K562 (cell line): Measurements from ENCODE around the gene SIGLEC7. TPM values are rescaled to one million over a fixed set of nuclear protein-coding genes. Genes with fewer than 3 reads are reported as not detected.
A peak's percentile ranks its signal among the peaks of the same experiment; 100 is the strongest.

Source experiments
- AFF4 ChIP-seq: sonication (generic); formaldehyde crosslinking; IDR thresholded peaks from 2 replicates; pipeline ENCODE4 v1.8.0; 2023; ENCODE audit warnings: mild to moderate bottlenecking, missing genetic modification reagents
- GABPB1 ChIP-seq: sonication (generic); formaldehyde crosslinking; IDR thresholded peaks from 2 replicates; pipeline ENCODE4 v1.8.0; 2022; ENCODE audit warnings: mild to moderate bottlenecking, missing genetic modification reagents
- NCOA1 ChIP-seq: fragments of 450-650 bp; IDR thresholded peaks from 2 replicates; pipeline ENCODE4 v1.6.1; 2016; ENCODE audit warnings: low read depth
- PPARD ChIP-seq: fragments of 250-450 bp; sonication (Bioruptor Pico); IDR thresholded peaks from 2 replicates; pipeline ENCODE4 v1.8.0; 2022; ENCODE audit warnings: inconsistent platforms, mild to moderate bottlenecking, moderate library complexity
- RAD21 ChIP-seq, 2 experiments: fragments of 250-450 bp in 1 of 2; fragments of 450-650 bp in 1 of 2; sonication (Bioruptor Pico) in 1 of 2; formaldehyde crosslinking in 1 of 2; IDR thresholded peaks in 1 of 2; conservative IDR thresholded peaks in 1 of 2; 2 replicates each; pipeline versions ENCODE4 v1.4.0 to v1.8.0; 2020 to 2022; ENCODE audit warnings: mild to moderate bottlenecking in 2 of 2, moderate library complexity in 1 of 2
- ZKSCAN8 ChIP-seq: fragments of 200-800 bp; sonication (Bioruptor generic); IDR thresholded peaks from 2 replicates; pipeline ENCODE4 v1.6.1; 2016; ENCODE audit warnings: missing genetic modification characterization, missing compliant biosample characterization
- ZNF639 ChIP-seq, 2 experiments: fragments of 200-800 bp in 1 of 2; sonication (Bioruptor generic) in 1 of 2; sonication (generic) in 1 of 2; formaldehyde crosslinking in 1 of 2; IDR thresholded peaks in 1 of 2; conservative IDR thresholded peaks in 1 of 2; 2 replicates each; pipeline versions ENCODE4 v1.5.0 to v1.6.1; 2016 to 2020; ENCODE audit warnings: missing compliant biosample characterization in 1 of 2, missing genetic modification characterization in 1 of 2, missing genetic modification reagents in 1 of 2
- polyA plus RNA-seq, 8 experiments: library from polyadenylated mRNA; depleted of rRNA in 4 of 8; stranded (reverse) in 5 of 8; unstranded in 3 of 8; fragments of >200 nt; fragmentation: Nextera tagmentation in 2 of 8; fragmentation: Illumina TruSeq in 1 of 8; extraction: Ambion mirVana in 2 of 8; extraction: Trizol in 1 of 8; gene quantifications; 2 replicates each; pipeline versions ENCODE4 v1.2.1 to v1.2.3, GENCODE V29; 2011 to 2014; ENCODE audit warnings: inconsistent platforms in 1 of 8, missing spikeins in 1 of 8
- total RNA-seq, 7 experiments: library from RNA; depleted of rRNA in 6 of 7; stranded (reverse); fragments of >200 nt in 6 of 7; fragmentation: Illumina TruSeq in 2 of 7; extraction: Trizol in 2 of 7; gene quantifications; 2 replicates each; pipeline versions ENCODE4 v1.2.1 to v1.2.3, GENCODE V29; 2011 to 2021; ENCODE audit warnings: low replicate concordance in 1 of 7

The SIGLEC7 gene
- total and polyA plus RNA-seq, 9 of the 15 experiments (the other 6 are each of a cell fraction or from before 2014, with no cell fraction given), result 0.10 to 0.12 TPM; not detected in 7

- TF ChIP-seq ZKSCAN8 (CRISPR knock-in tag), result no peak
- TF ChIP-seq ZNF639 (CRISPR knock-in tag; conservative IDR thresholded peaks at IDR 0.05 in 1 of 2, IDR thresholded peaks at IDR 0.05 in 1 of 2), result 0 out of 4 replicates have a peak, but pooled peaks of 1 of the 2 experiments have one; percentile 43
- TF ChIP-seq PPARD (CRISPR knock-in tag), result no peak
- TF ChIP-seq GABPB1 (CRISPR knock-in tag), result no peak
- no peak for TF ChIP-seq RAD21 (CRISPR knock-in tag; conservative IDR thresholded peaks at IDR 0.05 in 1 of 2, IDR thresholded peaks at IDR 0.05 in 1 of 2)
- no peak for TF ChIP-seq NCOA1
- TF ChIP-seq AFF4 (CRISPR knock-in tag), result no peak
Observed at GRCh38 chr19:51139299-51140014, 2.6 kb upstream of the SIGLEC7 start (continued).
